ENCODE results near the gene PDZK1IP1. TPM values are rescaled to one million over a fixed set of nuclear protein-coding genes. Genes with fewer than 3 reads are reported as not detected.
"Not testable (repeated sequence)": the region's sequence is repeated elsewhere in the genome, so short reads cannot be mapped to it uniquely, and the experiment has no call there.

Gene PDZK1IP1
- total RNA-seq, 1 donor = 0.43 TPM

DNA sequence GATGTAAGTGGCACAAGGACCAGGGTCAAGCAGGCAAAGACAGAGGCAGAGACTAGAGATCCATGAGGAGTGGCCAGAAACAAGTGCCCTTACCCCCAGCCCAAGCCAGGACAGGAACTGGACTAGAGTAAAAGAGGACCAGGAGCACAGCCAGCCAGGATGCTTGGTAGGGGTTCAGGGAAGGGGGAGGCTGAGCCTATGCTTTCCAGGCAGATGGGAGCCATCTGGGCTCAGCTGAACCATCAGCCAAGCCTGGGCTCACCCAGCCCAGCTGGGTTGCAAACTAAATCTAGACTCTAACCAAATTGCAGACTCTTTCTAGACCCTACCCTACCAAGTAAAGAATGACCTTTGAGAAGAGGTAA lies 15.2 kb downstream of the PDZK1IP1 start:
- no peak for DNase-seq (ENCODE audit: low read depth)
- TF ChIP-seq, protein P1, sequence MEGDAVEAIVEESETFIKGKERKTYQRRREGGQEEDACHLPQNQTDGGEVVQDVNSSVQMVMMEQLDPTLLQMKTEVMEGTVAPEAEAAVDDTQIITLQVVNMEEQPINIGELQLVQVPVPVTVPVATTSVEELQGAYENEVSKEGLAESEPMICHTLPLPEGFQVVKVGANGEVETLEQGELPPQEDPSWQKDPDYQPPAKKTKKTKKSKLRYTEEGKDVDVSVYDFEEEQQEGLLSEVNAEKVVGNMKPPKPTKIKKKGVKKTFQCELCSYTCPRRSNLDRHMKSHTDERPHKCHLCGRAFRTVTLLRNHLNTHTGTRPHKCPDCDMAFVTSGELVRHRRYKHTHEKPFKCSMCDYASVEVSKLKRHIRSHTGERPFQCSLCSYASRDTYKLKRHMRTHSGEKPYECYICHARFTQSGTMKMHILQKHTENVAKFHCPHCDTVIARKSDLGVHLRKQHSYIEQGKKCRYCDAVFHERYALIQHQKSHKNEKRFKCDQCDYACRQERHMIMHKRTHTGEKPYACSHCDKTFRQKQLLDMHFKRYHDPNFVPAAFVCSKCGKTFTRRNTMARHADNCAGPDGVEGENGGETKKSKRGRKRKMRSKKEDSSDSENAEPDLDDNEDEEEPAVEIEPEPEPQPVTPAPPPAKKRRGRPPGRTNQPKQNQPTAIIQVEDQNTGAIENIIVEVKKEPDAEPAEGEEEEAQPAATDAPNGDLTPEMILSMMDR (IDR thresholded peaks at IDR 0.05; ENCODE audit: insufficient read depth, low read depth, low read length) = no peak
- H3K4me3 ChIP-seq (ENCODE audit: low read depth, low read length) = no peak overlapping the region

DNA sequence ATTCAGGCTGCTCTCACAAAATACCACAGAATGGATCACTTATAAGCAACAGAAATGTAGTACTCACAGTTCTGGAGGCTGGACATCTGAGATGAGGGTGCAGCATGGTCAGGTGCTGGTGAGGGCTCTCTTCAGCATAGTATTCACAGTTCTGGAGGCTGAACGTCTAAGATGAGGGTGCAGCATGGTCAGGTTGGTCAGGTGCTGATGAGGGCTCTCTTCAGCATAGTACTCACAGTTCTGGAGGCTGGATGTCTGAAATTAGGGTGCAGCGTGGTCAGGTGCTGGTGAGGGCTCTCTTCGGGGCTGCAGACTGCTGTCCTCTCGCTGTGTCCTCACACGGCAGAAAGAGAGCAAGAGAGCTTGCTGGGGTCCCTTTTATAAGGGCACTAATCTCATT lies 17.1 kb downstream of the PDZK1IP1 start:
- DNase-seq (ENCODE audit: low read depth) = no peak
- TF ChIP-seq, protein P1 (IDR thresholded peaks at IDR 0.05; ENCODE audit: insufficient read depth, low read depth, low read length) = no peak

DNA sequence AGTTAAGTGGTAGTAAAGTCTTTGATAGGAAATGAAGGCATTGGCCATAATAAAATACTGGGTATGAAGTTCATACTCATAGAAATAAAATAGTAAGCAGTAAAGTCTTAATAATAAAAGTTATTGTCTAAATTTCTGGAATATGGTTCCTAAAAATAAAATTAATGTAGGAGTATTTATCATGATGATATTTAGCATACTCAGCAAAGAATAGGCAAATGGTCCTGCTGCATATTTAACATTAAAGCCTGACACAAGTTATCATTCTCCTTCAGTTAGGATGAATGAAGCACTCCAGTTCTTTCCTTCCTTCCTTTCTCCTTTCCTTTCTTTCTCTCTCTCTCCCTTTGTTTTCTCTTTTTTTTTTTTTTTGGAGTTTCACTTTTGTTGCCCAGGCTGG lies 25.3 kb downstream of the PDZK1IP1 start:
- DNase-seq (ENCODE audit: low read depth) = no peak

More for the DNA sequence above, 17.1 kb downstream of the PDZK1IP1 start:
- H3K4me3 ChIP-seq (ENCODE audit: low read depth, low read length) = no peak overlapping the region

DNA sequence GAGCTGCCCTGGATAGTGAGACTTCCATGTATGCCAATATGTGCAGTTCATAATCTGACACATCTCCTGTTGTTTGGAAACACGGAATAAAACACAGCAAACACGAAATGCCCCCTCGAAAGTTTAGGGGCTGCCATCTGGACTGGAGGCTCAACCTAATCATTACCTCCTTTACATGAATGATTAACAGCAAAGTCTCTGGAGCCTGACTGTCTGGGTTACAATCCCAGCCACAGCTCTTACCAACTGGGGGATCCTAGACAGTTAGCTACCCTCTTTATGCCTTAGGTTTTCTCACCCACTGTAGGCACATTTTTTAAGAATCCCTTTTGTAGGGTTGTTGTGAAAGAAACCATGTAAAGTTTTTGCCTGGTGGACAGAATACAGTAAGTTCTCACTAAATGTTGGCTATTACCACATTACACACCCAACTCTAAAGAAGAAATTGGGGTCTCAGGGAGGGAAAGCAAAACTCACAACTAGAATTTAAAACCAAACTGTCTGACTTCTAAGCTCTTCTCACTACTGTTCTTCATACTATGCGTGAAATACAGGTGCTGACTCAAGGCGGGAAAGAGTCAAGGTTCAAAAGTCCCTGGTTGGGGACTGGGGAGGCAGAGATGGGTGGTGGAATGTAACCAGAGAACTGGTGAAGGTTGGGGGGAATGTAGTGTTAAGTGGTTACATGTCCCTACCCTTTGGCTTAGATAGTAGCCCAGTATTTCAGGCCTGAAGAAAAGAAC lies 28.4 kb downstream of the PDZK1IP1 start:
- TF ChIP-seq, protein P1 (IDR thresholded peaks at IDR 0.05; ENCODE audit: insufficient read depth, low read depth, low read length) = no peak
- no peak overlapping the region for H3K4me3 ChIP-seq (ENCODE audit: low read depth, low read length)
- no peak for DNase-seq (ENCODE audit: low read depth)

More for the DNA sequence above, 25.3 kb downstream of the PDZK1IP1 start:
- TF ChIP-seq, protein P1 (IDR thresholded peaks at IDR 0.05; ENCODE audit: insufficient read depth, low read depth, low read length) = no peak
- H3K4me3 ChIP-seq (ENCODE audit: low read depth, low read length) = no peak overlapping the region

DNA sequence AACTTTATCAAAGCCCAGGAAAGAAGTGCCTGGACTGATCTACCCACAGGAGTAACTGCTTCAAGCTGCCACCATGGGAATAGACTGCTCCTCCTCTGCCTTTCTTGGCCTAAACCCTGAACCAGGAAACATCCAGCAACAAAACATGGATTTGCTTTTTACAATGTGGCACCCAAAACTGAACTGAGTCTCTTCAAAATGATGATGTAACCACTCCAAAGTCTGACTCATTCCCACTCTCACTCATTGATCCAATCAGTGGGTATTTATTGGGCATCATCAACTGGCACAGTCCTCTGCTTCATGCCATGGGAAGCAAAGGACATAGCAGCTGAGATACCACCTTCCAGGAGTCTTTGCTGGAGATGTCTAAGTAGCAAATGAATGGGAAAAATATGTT lies 29.1 kb downstream of the PDZK1IP1 start:
- DNase-seq (ENCODE audit: low read depth) = no peak
- H3K4me3 ChIP-seq (ENCODE audit: low read depth, low read length) = no peak overlapping the region
- TF ChIP-seq, protein P1 (IDR thresholded peaks at IDR 0.05; ENCODE audit: insufficient read depth, low read depth, low read length) = no peak

DNA sequence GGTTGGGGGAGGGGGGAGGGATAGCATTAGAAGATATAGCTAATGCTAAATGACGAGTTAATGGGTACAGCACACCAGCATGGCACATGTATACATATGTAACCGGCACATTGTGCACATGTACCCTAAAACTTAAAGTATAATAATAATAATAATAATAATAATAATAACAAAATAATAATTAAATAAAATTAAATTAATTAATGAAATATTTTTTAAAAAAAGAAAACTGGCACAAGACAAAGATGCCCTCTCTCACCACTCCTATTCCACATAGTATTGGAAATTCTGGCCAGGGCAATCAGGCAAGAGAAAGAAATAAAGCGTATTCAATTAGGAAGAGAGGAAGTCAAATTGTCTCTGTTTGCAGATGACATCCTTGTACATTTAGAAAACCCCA lies 31.9 kb downstream of the PDZK1IP1 start:
- not testable (repeated sequence) for H3K4me3 ChIP-seq (ENCODE audit: low read depth, low read length); DNase-seq (ENCODE audit: low read depth)

DNA sequence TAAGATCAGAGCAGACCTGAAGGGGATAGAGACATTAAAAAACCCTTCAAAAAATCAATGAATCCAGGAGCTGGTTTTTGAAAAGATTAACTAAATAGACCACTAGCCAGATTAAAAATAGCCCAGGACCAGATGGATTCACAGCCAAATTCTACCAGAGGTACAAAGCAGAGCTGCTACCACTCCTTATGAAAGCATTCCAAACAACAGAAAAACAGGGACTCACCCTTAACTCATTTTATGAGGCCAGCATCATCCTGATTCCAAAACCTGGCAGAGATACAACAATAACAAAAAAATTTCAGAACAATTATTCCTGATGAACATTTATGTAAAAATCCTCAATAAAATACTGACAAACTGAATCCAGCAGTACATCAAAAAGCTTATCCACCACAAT lies 33.4 kb downstream of the PDZK1IP1 start:
- not testable (repeated sequence) for DNase-seq (ENCODE audit: low read depth); H3K4me3 ChIP-seq (ENCODE audit: low read depth, low read length)

DNA sequence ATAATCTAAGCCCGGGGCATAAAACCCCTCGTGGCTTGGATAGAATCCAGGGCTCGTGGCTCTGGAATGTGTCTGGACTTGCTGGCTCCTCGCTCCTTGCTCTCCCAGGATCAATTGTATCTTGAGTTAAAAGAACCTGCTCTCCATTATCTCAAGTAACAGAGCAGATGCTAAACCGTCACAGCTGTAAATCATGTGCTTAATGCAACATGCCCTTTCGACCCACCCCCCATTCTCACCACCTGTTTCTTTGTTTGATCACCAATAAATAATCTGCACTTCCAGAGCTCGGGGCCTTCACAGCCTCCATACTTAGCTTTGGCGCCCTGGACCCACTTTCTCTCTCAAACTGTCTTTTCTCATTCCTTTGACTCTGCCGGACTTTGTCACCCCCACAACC lies 40.7 kb downstream of the PDZK1IP1 start:
- DNase-seq (ENCODE audit: low read depth); H3K4me3 ChIP-seq (ENCODE audit: low read depth, low read length): not testable (repeated sequence)
